Measurements from ENCODE around the gene MACF1. TPM values are rescaled to one million over a fixed set of nuclear protein-coding genes. Genes with fewer than 3 reads are reported as not detected.

Gene MACF1
- total RNA-seq, 2 donors from 2014 or later: 434 to 605 TPM

- ATAC-seq (replicated peaks): no peak
- Mint-ChIP-seq H3K27ac (no peak overlapping the region), H3K4me1 (no peaks in the 10 kb centered on the region), H3K4me3 (no peak overlapping the region), H3K27me3 (no peaks in the 10 kb centered on the region), H3K36me3 (ENCODE audit: low read depth) (peaks cover 81% of the 10 kb centered on the region), H3K9me3 (no peaks in the 10 kb centered on the region)
Observed at GRCh38 chr1:39533442-39533841, 328.9 kb downstream of the MACF1 start.

Other genes with a start within 250 kb of the MACF1 start
- 10 to 100 TPM; 52.2 to 54.1 TPM for gene AKIRIN1, start 213.4 kb upstream of the MACF1 start, total RNA-seq
- 100 to 1,000 TPM; 114 to 199 TPM for gene NDUFS5, start 178.3 kb upstream of the MACF1 start, total RNA-seq

All from activated T-helper 17 cell treated with anti-CD3 and anti-CD28 coated beads, Interleukin-2, amount 50 U/mL, for 72 hours (primary cell).